ENCODE data around the gene ARL2BP. TPM values are rescaled to one million over a fixed set of nuclear protein-coding genes. Genes with fewer than 3 reads are reported as not detected.

Gene ARL2BP
- total RNA-seq, 1 donor from 2014 or later, result 38.4 TPM

DNA sequence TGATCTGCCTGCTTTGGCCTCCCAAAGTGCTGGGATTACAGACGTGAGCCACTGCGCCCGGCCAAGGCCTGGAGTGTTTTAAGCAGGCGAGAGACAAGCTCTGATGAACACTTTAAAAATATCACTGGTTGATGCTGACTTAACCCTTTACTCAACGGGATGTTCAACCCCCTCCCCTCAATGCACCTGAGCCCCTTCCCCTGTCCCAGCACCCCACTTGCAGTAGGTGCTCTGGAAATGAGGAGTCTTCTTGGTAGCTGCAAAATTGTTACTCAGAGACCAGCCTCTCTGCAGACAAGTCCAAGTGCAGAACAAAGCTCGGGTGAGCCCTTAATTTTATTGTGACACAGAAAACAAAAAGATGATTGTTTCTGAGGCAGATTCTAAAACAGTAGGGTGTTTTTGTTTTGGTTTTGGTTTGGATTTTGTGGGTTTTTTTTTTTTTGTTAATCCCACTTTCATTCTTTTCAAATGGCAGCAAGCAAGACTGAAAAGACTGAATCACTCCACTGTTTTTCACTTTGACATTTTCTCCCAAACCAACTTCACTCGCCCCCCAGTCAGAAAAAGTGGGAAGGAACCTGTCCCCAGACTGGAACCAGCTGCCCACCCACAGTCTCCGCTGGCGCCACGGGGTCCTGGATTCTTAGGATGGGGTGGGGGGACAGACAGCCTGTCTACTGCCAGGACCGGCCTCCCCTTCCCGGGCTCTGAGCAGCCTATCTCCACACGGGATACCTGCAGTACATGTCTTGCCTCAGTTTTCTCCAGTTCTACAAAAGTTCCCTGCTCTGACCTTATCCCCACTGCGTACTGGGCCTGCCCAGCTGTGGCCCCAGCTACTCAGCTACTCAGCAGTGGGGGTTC lies 44.6 kb downstream of the ARL2BP start:
- H3K9me3 Mint-ChIP-seq (ENCODE audit: unreplicated experiment), result peaks cover 2% of the 10 kb centered on the region
- no peaks in the 10 kb centered on the region for H3K36me3 Mint-ChIP-seq (ENCODE audit: unreplicated experiment)
- TF ChIP-seq, protein P1, sequence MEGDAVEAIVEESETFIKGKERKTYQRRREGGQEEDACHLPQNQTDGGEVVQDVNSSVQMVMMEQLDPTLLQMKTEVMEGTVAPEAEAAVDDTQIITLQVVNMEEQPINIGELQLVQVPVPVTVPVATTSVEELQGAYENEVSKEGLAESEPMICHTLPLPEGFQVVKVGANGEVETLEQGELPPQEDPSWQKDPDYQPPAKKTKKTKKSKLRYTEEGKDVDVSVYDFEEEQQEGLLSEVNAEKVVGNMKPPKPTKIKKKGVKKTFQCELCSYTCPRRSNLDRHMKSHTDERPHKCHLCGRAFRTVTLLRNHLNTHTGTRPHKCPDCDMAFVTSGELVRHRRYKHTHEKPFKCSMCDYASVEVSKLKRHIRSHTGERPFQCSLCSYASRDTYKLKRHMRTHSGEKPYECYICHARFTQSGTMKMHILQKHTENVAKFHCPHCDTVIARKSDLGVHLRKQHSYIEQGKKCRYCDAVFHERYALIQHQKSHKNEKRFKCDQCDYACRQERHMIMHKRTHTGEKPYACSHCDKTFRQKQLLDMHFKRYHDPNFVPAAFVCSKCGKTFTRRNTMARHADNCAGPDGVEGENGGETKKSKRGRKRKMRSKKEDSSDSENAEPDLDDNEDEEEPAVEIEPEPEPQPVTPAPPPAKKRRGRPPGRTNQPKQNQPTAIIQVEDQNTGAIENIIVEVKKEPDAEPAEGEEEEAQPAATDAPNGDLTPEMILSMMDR (IDR thresholded peaks at IDR 0.05; ENCODE audit: partially characterized antibody, unreplicated experiment), result no peak
- peaks cover 6% of the 10 kb centered on the region for H3K27me3 Mint-ChIP-seq (ENCODE audit: unreplicated experiment)
- no peak overlapping the region for H3K27ac Mint-ChIP-seq (ENCODE audit: unreplicated experiment)
- peaks cover 2% of the 10 kb centered on the region for H3K4me1 Mint-ChIP-seq (ENCODE audit: low read depth, unreplicated experiment)
- no peak for DNase-seq
- H3K4me3 Mint-ChIP-seq (ENCODE audit: unreplicated experiment), result no peak overlapping the region

DNA sequence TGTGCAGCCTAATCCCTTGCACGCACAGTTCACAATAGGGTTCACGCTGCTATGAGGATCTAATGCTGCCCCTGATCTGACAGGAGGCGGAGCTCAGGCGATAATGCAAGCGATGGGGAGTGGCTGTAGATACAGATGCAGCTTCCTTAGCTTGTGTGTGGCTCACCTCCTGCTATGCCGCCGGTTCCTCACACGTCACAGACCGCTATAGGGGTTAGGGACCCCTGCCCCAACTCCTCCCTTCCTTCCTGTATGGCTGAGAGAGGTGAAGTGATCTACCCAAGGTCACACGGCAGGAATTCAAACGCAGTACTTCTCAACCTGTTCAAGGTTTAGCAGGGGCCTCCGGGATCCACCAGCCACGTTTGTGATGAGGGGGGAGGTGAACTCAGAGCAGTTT lies 52.8 kb downstream of the ARL2BP start:
- peaks cover 1% of the 10 kb centered on the region for H3K4me1 Mint-ChIP-seq (ENCODE audit: low read depth, unreplicated experiment)
- TF ChIP-seq, protein P1 (IDR thresholded peaks at IDR 0.05; ENCODE audit: partially characterized antibody, unreplicated experiment), result no peak
- DNase-seq, result no peak
- no peaks in the 10 kb centered on the region for H3K36me3 Mint-ChIP-seq (ENCODE audit: unreplicated experiment)
- H3K4me3 Mint-ChIP-seq (ENCODE audit: unreplicated experiment), result no peak overlapping the region
- no peak overlapping the region for H3K27ac Mint-ChIP-seq (ENCODE audit: unreplicated experiment)
- no peaks in the 10 kb centered on the region for H3K27me3 Mint-ChIP-seq (ENCODE audit: unreplicated experiment)
- H3K9me3 Mint-ChIP-seq (ENCODE audit: unreplicated experiment), result peaks cover 8% of the 10 kb centered on the region

DNA sequence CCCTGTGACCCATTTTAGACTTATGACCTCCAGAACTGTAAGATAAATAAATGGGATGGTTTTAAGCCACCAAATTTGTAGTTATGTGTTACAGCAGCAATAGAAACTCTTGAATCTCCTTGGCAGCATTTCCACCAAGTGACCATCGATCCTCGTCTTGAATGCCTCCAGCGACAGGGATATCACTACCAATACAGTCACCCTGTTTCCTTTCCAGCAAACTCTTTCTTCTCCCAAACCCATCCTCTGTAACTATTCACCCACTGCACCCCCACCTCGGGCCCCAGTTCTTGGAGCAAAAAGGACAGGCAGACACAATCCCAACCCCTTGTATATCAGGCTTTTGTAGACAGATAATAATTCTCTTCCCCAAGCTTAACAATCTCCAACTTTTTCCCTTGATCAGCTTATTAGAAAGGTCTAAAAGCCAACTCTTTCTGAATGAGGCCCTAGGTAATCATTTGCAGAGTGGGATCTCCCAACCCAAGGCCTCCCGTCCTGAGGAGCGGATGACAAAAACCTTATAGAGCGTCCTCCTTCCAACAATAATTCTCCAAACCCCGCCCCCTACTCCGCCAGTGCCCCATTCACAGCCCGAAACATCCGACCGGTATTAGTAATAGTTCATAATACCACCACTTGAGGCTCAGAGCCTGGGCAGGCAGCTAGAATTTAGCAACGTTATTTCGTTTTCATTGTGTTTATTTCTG lies 54.1 kb downstream of the ARL2BP start:
- Mint-ChIP-seq H3K4me1 (ENCODE audit: low read depth, unreplicated experiment) (peaks cover 1% of the 10 kb centered on the region), H3K9me3 (ENCODE audit: unreplicated experiment) (peaks cover 9% of the 10 kb centered on the region), H3K27me3 (ENCODE audit: unreplicated experiment) (peaks cover 1% of the 10 kb centered on the region), H3K27ac (ENCODE audit: unreplicated experiment) (no peak overlapping the region), H3K4me3 (ENCODE audit: unreplicated experiment) (no peak overlapping the region), H3K36me3 (ENCODE audit: unreplicated experiment) (no peaks in the 10 kb centered on the region)
- DNase-seq, result peak; percentile 45
- TF ChIP-seq, protein P1 (IDR thresholded peaks at IDR 0.05; ENCODE audit: partially characterized antibody, unreplicated experiment), result no peak

DNA sequence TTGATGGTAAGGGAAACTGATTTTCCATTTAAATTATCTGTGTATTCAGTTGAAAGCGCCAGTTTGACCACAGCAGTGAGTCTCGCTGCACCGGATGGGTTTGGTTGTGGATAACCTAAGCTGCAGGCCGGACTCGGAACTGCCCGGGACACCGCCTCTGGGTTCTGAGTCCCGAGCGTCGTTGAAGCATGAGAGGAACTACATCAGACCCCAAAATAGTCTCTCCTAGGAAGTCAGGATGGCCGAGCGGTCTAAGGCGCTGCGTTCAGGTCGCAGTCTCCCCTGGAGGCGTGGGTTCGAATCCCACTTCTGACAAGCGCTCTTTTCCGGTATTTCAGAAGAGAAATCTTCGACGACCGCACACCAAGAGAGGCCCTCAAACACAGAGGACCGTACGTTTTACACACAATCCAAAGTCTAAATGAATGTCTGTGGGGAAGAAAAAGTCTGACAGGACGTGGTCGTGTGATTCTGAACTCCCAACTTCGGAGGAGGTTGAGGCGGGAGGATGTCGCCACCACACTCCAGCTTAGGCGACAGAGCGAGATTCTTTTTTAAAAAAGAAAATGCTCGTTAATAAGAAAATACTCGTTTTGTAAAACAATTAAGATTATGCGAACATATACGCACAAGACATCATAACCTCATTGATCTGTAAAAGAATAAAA lies 54.8 kb downstream of the ARL2BP start:
- TF ChIP-seq, protein P1 (IDR thresholded peaks at IDR 0.05; ENCODE audit: partially characterized antibody, unreplicated experiment), result peak; percentile 32
- Mint-ChIP-seq H3K27me3 (ENCODE audit: unreplicated experiment) (peaks cover 3% of the 10 kb centered on the region), H3K4me3 (ENCODE audit: unreplicated experiment) (no peak overlapping the region), H3K4me1 (ENCODE audit: low read depth, unreplicated experiment) (peaks cover 1% of the 10 kb centered on the region), H3K36me3 (ENCODE audit: unreplicated experiment) (no peaks in the 10 kb centered on the region), H3K9me3 (ENCODE audit: unreplicated experiment) (peaks cover 9% of the 10 kb centered on the region), H3K27ac (ENCODE audit: unreplicated experiment) (no peak overlapping the region)
- DNase-seq, result peak; percentile 81

Measured in glutamatergic neuron (in vitro differentiated cells).